NCI-H1092 treated with DMSO at 0.1 percent for 48 hours (cell line): ENCODE data around the gene PFDN1.
A peak's percentile ranks its signal among the peaks of the same experiment; 100 is the strongest.

Experiments
- DNase-seq: peaks from one replicate; lab custom pipeline; 2025; lab: John Stamatoyannopoulos, UW

The PFDN1 gene

GRCh38 chr5:140259500-140259899, 43.4 kb downstream of the PFDN1 start:
- no peak for DNase-seq

DNA sequence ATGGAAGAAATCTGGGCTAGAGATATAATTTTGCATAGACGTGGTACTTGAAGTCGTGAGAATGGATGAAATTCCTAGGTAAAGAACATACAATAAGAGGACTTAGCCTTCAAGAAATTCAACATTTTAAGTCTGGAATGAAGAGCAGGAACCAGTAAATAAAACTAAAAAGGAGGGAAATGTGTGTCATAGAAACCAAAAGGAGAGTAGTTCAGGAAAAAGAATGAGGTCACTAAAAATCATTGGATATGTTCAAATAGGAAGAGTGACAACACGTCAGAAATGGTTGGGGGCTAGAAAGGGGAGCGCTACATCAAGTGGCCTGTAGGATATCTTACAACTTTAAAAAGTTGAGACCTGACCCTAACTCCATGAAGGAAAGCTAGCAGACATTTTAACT, 44.0 kb downstream of the PFDN1 start:
- no peak for DNase-seq

DNA sequence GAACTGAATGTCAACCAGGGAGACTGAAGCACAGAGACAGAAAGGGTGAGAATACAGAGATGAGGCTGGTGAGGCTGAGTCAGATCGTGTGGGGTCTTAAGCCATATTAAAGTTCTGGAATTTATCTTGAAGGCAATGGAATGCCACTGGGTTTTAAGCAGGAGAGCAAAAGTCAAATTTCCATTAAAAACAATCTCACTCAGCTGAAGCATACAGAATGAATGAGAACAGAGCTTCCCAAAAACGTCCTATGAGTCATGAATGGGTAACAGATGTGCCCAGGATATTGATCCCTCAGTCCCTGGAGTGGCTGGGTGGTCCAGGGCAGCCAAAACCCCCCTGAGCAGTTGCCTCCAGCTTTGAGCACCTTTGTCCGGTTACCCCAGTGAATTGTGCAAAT, 44.9 kb downstream of the PFDN1 start:
- DNase-seq: no peak

DNA sequence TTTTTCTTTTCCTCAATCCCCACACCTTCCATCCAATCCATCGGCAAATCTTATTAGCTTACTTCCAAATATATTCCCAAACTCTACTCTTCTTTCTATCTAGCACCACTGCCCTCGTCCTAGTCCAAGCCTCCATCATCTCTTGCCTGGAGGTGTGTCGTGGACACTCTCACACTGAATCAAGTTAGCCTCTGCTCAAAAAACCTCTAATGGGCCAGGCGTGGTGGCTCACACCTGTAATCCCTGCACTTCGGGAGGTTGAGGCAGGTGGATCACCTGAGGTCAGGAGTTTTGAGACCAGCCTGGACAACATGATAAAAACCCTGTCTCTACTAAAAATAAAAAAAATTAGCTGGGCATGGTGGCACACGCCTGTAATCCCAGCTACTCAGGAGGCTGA, 46.2 kb downstream of the PFDN1 start:
- no peak for DNase-seq

GRCh38 chr5:140255460-140256157, 47.3 kb downstream of the PFDN1 start:
- DNase-seq: no peak

- no peak for DNase-seq
These were observed 48.9 kb downstream of the PFDN1 start for GRCh38 chr5:140253985-140254384.

- no peak for DNase-seq
These were observed 50.3 kb downstream of the PFDN1 start for GRCh38 chr5:140252470-140253126.

DNA sequence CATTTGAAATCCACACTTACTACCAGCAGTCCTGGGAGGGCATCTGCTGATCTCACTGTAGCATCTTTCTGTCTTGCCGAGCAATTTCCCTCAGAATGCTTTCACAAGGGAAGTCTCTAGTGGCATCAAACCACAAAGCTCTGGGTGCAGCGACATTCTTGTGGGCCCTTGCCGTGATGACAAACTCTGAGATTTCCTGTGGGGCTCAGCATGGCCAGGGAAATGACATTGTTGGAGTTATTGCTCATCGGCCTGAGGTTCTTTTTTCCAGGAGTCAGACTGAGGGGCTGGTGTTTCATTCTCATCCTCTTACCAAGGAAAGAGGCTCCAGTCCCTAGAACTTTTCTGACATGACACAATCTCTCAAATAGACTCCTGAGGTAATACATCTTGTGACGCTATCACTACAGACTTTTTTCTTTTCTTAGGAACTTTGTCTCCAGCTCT, 51.4 kb downstream of the PFDN1 start:
- DNase-seq: no peak

- no peak for DNase-seq
These were observed 52.5 kb downstream of the PFDN1 start for GRCh38 chr5:140250386-140250785.

GRCh38 chr5:140249536-140249935, 53.4 kb downstream of the PFDN1 start:
- no peak for DNase-seq

GRCh38 chr5:140248414-140248813, 54.5 kb downstream of the PFDN1 start:
- no peak for DNase-seq

- DNase-seq: no peak
These were observed 56.4 kb downstream of the PFDN1 start for GRCh38 chr5:140246378-140247122.

DNA sequence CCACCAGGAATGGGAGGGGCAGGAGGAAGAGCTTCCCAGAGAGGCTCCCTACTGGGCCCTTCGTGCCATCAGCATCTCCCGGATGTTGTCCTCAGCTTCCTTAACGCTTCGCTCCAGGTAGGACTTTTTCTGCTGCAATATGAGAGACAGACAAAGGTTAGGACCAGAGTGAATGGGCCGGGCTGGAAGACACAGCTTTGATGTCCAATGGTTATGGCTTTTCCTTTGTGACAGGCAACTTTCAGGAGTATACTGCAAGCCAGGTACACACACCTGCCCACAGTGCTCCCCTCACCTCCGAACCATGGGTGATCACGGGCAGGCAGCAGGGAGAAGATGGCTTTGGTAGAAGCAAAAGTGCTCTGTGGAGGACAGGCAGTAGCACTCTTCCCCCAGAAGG, 57.0 kb downstream of the PFDN1 start:
- no peak for DNase-seq

GRCh38 chr5:140245341-140245740, 57.6 kb downstream of the PFDN1 start:
- no peak for DNase-seq

- DNase-seq: peak; percentile 73
These were observed 58.3 kb downstream of the PFDN1 start for GRCh38 chr5:140244525-140245025.

GRCh38 chr5:140243706-140244250, 59.1 kb downstream of the PFDN1 start:
- DNase-seq: peak; percentile 94

DNA sequence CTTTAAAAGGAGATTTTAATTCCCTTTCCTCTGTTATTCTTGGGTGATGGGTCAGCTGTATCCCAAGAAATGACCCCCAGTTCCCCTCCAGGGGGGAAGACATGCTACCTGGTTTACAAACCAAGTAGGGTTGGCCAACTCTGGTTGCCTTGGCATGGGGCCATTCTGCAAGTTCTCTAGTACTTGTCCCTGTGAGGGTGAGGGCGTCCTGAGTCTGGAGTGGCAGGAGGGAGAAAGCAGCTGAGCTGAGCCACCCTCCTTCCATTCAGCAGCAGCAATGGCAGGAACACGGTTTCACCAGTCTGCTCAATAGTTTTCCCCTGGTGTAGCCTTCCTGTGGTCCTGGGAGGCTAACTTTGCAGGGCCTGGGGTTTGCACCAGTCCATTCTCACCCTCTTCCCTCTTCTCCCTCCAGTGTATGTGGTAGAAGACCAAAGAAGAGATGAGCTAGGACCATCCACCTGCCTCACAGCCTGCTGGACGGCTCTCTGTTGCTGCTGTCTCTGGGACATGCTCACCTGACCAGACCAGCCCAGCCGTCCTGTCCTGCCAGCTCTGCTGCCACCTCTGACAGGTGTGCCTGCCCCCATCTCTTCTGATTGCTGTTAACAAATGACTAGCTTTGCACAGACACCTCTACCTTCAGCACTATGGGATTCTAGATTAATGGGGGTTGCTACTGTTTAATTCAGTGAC, 59.9 kb downstream of the PFDN1 start:
- peak; percentile 6 for DNase-seq

DNA sequence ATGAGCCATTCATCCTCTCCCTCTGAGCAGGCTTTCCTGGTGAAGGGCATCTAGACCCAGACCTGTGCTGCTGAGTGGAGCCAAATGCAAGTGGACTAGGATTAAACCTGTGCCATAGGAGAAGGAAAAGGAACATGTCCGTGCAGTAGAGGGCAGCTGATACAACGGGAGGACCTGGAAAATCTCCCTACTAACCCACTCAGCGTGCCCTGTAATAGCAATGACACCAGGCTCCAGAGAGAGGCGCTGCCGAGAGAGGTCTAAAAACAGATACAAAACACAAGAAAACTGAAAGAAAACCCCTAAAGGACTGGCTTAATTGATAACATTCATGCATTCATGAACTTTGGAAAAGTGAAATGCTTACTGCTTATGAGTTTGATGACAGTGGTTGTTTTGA, 60.8 kb downstream of the PFDN1 start:
- DNase-seq: no peak

DNA sequence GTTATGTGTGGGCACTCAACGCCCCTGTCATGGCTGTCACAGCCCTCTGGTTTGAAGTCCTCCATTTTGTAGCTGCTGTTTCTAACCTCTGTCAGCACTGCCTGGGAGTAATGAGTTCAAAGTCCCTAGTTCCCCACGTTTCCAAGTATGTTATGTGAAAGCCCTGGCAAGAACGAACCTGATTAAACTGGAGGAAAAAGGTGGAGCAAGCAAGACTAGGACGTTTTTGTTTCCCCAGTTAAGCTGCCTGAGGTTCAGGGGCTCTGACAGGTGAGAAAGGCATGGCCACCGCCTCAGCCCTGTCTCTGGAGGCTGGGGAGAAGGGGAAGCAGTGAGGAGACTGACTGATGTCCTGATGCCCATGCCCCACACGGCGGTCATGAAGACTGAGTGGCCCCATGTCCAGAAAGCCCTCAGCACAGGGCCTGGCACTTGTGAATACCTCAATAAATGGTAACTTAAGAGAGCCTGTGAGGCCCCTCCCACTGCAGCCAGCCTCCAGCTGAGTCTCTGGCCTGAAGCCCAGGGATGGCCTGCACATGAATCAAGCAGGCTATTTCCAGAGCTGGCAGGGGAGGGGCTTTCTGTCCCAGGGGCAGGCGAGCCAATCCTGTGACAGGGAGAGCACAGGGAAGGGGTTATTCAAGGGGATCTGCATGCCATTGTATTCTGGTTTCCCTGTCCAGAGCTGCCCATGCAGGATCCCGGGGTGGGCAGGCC, 61.8 kb downstream of the PFDN1 start:
- peak; percentile 79 for DNase-seq

- DNase-seq: peak; percentile 28
These were observed 62.8 kb downstream of the PFDN1 start for GRCh38 chr5:140239939-140240700.

GRCh38 chr5:140239461-140239860, 63.4 kb downstream of the PFDN1 start:
- DNase-seq: no peak
